ENCODE results near the gene THAP3. TPM values are rescaled to one million over a fixed set of nuclear protein-coding genes. Genes with fewer than 3 reads are reported as not detected.

THAP3 gene
- total and polyA plus RNA-seq, 7 donors = 12.6 to 30.6 (median 22.7) TPM

GRCh38 chr1:6582370-6582769 lies 42.3 kb upstream of the THAP3 start:
- Histone ChIP-seq H3K27ac (peak overlapping the region in 3 of 4 donors; percentile 20 to 97 (median 95)), H3K27me3 (no peaks in the 10 kb centered on the region), H3K36me3 (no peaks in the 10 kb centered on the region), H3K4me1 (peaks cover 0 to 47% (median 42%) of the 10 kb centered on the region in 4 donors), H3K9me3 (no peaks in the 10 kb centered on the region), H3K4me3 (no peak overlapping the region)
- TF ChIP-seq CTCF (IDR thresholded peaks at IDR 0.05) = no peak
- no peak for TF ChIP-seq EP300 (IDR thresholded peaks at IDR 0.05)
- no peak for TF ChIP-seq POLR2AphosphoS5 (IDR thresholded peaks at IDR 0.05)
- TF ChIP-seq POLR2A (IDR thresholded peaks at IDR 0.05) = no peak
- DNase-seq = no peak
- intact Hi-C loops (cut with DNase I) = loop anchor here (5.0 kb wide), 2 partner anchors 45 to 120 kb away; partner anchors contain the start of gene DNAJC11
- WGBS, 2 donors = 26 to 85% methylated on average over 1 of the region's 1 CpG

GRCh38 chr1:6584126-6585080 lies 40.3 kb upstream of the THAP3 start:
- intact Hi-C loops (cut with DNase I) = loop anchor here (5.0 kb wide), 2 partner anchors 43 to 118 kb away; partner anchors contain the start of gene DNAJC11
- DNase-seq = no peak
- no peak overlapping the region for H3K27ac ChIP-seq
- 84 to 86% methylated on average over 21 of the region's 21 CpGs for WGBS, 2 donors
- H3K4me3 ChIP-seq = no peak overlapping the region
- H3K4me1 ChIP-seq = peaks cover 0 to 56% (median 54%) of the 10 kb centered on the region in 4 donors
- TF ChIP-seq EP300 (IDR thresholded peaks at IDR 0.05) (no peak), POLR2AphosphoS5 (IDR thresholded peaks at IDR 0.05) (peak in 2 of 4 donors; percentile 3 to 27)
- H3K36me3 ChIP-seq = peaks cover 8 to 19% (median 14%) of the 10 kb centered on the region in 4 donors
- H3K27me3 ChIP-seq = no peaks in the 10 kb centered on the region
- no peaks in the 10 kb centered on the region for H3K9me3 ChIP-seq

- H3K36me3 ChIP-seq = peaks cover 8 to 27% (median 21%) of the 10 kb centered on the region in 4 donors
- peaks cover 0 to 59% (median 54%) of the 10 kb centered on the region in 4 donors for H3K4me1 ChIP-seq
- H3K27ac ChIP-seq = peak overlapping the region in 2 of 4 donors; percentile 59 to 62
- DNase-seq = no peak
- TF ChIP-seq POLR2AphosphoS5 (IDR thresholded peaks at IDR 0.05) (peak in 1 of 4 donors; percentile 6), CTCF (IDR thresholded peaks at IDR 0.05) (no peak)
- H3K4me3 ChIP-seq = no peak overlapping the region
- intact Hi-C loops (cut with DNase I) = no loop called here
- WGBS, 2 donors = 89 to 91% methylated on average over 12 of the region's 12 CpGs
- H3K9me3 ChIP-seq = no peaks in the 10 kb centered on the region
- H3K27me3 ChIP-seq = no peaks in the 10 kb centered on the region
Observed at GRCh38 chr1:6585081-6585722, 39.5 kb upstream of the THAP3 start.

- Histone ChIP-seq H3K4me3 (no peak overlapping the region), H3K9me3 (no peaks in the 10 kb centered on the region), H3K4me1 (peaks cover 0 to 52% (median 48%) of the 10 kb centered on the region in 4 donors), H3K27me3 (no peaks in the 10 kb centered on the region), H3K36me3 (peaks cover 12 to 33% (median 25%) of the 10 kb centered on the region in 4 donors), H3K27ac (peak overlapping the region in 3 of 4 donors; percentile 59 to 62 (median 62))
- intact Hi-C loops (cut with DNase I) = no loop called here
- no peak for DNase-seq
- 95% methylated on average over 7 of the region's 7 CpGs for WGBS, 2 donors
- no peak for TF ChIP-seq EP300 (IDR thresholded peaks at IDR 0.05)
- TF ChIP-seq POLR2A (IDR thresholded peaks at IDR 0.05) = no peak
- no peak for TF ChIP-seq CTCF (IDR thresholded peaks at IDR 0.05)
- no peak for TF ChIP-seq POLR2AphosphoS5 (IDR thresholded peaks at IDR 0.05)
Observed at GRCh38 chr1:6585841-6586240, 38.8 kb upstream of the THAP3 start.

- TF ChIP-seq CTCF (IDR thresholded peaks at IDR 0.05) (no peak), POLR2AphosphoS5 (IDR thresholded peaks at IDR 0.05) (no peak)
- Histone ChIP-seq H3K36me3 (peaks cover 12 to 38% (median 28%) of the 10 kb centered on the region in 4 donors), H3K4me1 (peaks cover 0 to 48% (median 44%) of the 10 kb centered on the region in 4 donors), H3K27ac (peak overlapping the region; percentile 48 to 62 (median 60)), H3K27me3 (no peaks in the 10 kb centered on the region), H3K4me3 (no peak overlapping the region), H3K9me3 (no peaks in the 10 kb centered on the region)
- 91 to 92% methylated on average over 11 of the region's 11 CpGs for WGBS, 2 donors
- intact Hi-C loops (cut with DNase I) = no loop called here
- DNase-seq = peak; percentile 78
Observed at GRCh38 chr1:6586404-6586816, 38.3 kb upstream of the THAP3 start.
